Tibial nerve (tissue), 4 donors: ENCODE data around the gene LECT2.

Experiments used
- CTCF ChIP-seq, 5 experiments: fragments of 200-600 bp in 3 of 5; fragments of 450-650 bp in 2 of 5; sonication (generic) in 3 of 5; IDR thresholded peaks; one replicate each; pipeline ENCODE4 v1.5.1; 2016 to 2019; ENCODE audit warnings: antibody characterized with exemption in 5 of 5, mild to moderate bottlenecking in 3 of 5, moderate library complexity in 2 of 5
- EP300 ChIP-seq, 2 donors: sonication (generic); formaldehyde crosslinking; IDR thresholded peaks; one replicate each; pipeline ENCODE4 v1.6.1; 2017; ENCODE audit warnings: antibody characterized with exemption in 2 of 2, mild to moderate bottlenecking in 1 of 2
- POLR2A ChIP-seq, 2 donors: fragments of 450-650 bp; IDR thresholded peaks; one replicate each; pipeline ENCODE4 v1.6.1; 2017; ENCODE audit warnings: antibody characterized with exemption in 2 of 2, mild to moderate bottlenecking in 2 of 2, moderate library complexity in 2 of 2

GRCh38 chr5:135980620-135981019 is 25.8 kb upstream of the LECT2 start:
- TF ChIP-seq CTCF (IDR thresholded peaks at IDR 0.05) = no peak
- TF ChIP-seq POLR2A (IDR thresholded peaks at IDR 0.05) = no peak
- TF ChIP-seq EP300 (IDR thresholded peaks at IDR 0.05) = no peak
